ENCODE measurements around the gene SPTA1. TPM values are rescaled to one million over a fixed set of nuclear protein-coding genes. Genes with fewer than 3 reads are reported as not detected.

SPTA1 gene
- total RNA-seq, 1 experiment from 2014 or later = 0.11 TPM

DNA sequence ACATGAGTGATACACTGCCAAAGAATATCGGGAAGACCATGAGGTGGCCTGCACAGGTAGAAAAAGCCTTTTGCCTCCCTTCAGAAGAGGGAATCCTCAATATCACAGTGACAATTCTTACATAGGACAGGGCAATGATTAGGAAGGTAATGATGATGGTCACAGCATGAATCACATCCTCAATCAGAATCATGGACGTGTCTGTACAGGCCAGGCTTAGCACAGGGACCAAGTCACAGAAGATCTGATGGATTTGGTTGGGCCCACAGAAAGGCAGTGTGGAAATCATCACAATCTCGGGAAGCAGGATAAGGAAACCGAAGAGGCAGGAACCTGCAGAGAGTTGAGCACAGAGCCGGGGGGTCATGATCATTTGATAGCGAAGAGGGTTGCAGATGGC, 30.8 kb upstream of the SPTA1 start:
- ATAC-seq (no peak), DNase-seq (ENCODE audit: low spot score) (no peak)
- H3K36me3 Mint-ChIP-seq = no peaks in the 10 kb centered on the region
- H3K4me1 Mint-ChIP-seq = no peaks in the 10 kb centered on the region
- H3K27ac Mint-ChIP-seq = no peak overlapping the region
- CTCF ChIA-PET = no interaction called here
- POLR2A ChIA-PET = no interaction called here
- TF ChIP-seq, protein P1, sequence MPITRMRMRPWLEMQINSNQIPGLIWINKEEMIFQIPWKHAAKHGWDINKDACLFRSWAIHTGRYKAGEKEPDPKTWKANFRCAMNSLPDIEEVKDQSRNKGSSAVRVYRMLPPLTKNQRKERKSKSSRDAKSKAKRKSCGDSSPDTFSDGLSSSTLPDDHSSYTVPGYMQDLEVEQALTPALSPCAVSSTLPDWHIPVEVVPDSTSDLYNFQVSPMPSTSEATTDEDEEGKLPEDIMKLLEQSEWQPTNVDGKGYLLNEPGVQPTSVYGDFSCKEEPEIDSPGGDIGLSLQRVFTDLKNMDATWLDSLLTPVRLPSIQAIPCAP (CRISPR knock-in tag; IDR thresholded peaks at IDR 0.05) = no peak
- TF ChIP-seq, protein P2, sequence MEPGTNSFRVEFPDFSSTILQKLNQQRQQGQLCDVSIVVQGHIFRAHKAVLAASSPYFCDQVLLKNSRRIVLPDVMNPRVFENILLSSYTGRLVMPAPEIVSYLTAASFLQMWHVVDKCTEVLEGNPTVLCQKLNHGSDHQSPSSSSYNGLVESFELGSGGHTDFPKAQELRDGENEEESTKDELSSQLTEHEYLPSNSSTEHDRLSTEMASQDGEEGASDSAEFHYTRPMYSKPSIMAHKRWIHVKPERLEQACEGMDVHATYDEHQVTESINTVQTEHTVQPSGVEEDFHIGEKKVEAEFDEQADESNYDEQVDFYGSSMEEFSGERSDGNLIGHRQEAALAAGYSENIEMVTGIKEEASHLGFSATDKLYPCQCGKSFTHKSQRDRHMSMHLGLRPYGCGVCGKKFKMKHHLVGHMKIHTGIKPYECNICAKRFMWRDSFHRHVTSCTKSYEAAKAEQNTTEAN (CRISPR knock-in tag; IDR thresholded peaks at IDR 0.05) = no peak
- TF ChIP-seq, protein P3, sequence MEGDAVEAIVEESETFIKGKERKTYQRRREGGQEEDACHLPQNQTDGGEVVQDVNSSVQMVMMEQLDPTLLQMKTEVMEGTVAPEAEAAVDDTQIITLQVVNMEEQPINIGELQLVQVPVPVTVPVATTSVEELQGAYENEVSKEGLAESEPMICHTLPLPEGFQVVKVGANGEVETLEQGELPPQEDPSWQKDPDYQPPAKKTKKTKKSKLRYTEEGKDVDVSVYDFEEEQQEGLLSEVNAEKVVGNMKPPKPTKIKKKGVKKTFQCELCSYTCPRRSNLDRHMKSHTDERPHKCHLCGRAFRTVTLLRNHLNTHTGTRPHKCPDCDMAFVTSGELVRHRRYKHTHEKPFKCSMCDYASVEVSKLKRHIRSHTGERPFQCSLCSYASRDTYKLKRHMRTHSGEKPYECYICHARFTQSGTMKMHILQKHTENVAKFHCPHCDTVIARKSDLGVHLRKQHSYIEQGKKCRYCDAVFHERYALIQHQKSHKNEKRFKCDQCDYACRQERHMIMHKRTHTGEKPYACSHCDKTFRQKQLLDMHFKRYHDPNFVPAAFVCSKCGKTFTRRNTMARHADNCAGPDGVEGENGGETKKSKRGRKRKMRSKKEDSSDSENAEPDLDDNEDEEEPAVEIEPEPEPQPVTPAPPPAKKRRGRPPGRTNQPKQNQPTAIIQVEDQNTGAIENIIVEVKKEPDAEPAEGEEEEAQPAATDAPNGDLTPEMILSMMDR (IDR thresholded peaks at IDR 0.05) = no peak
- TF ChIP-seq JUN (CRISPR knock-in tag; IDR thresholded peaks at IDR 0.05) (no peak), ZNF121 (CRISPR knock-in tag; IDR thresholded peaks at IDR 0.05) (no peak), USF2 (CRISPR knock-in tag; IDR thresholded peaks at IDR 0.05) (no peak), FOXK1 (CRISPR knock-in tag; IDR thresholded peaks at IDR 0.05) (no peak), RELA (CRISPR knock-in tag; IDR thresholded peaks at IDR 0.05; ENCODE audit: borderline replicate concordance) (no peak), NR2C2 (CRISPR knock-in tag; IDR thresholded peaks at IDR 0.05) (no peak), FOXP4 (CRISPR knock-in tag; IDR thresholded peaks at IDR 0.05) (no peak), NFATC4 (CRISPR knock-in tag; IDR thresholded peaks at IDR 0.05) (no peak), SMAD4 (CRISPR knock-in tag; IDR thresholded peaks at IDR 0.05) (no peak), ATF6 (CRISPR knock-in tag; IDR thresholded peaks at IDR 0.05) (no peak)
- H3K27me3 Mint-ChIP-seq (ENCODE audit: low read depth) = no peaks in the 10 kb centered on the region
- H3K4me3 Mint-ChIP-seq = no peak overlapping the region
- no peaks in the 10 kb centered on the region for H3K9me3 Mint-ChIP-seq

- Mint-ChIP-seq H3K27me3 (ENCODE audit: low read depth) (no peaks in the 10 kb centered on the region), H3K9me3 (no peaks in the 10 kb centered on the region), H3K36me3 (no peaks in the 10 kb centered on the region), H3K4me3 (no peak overlapping the region), H3K27ac (no peak overlapping the region), H3K4me1 (no peaks in the 10 kb centered on the region)
- ATAC-seq (no peak), DNase-seq (ENCODE audit: low spot score) (no peak)
- CTCF ChIA-PET = no interaction called here
- POLR2A ChIA-PET = no interaction called here
- no peak for TF ChIP-seq ATF1 (CRISPR knock-in tag; IDR thresholded peaks at IDR 0.05)
- TF ChIP-seq ESRRA (CRISPR knock-in tag; IDR thresholded peaks at IDR 0.05; ENCODE audit: borderline replicate concordance) = no peak
- no peak for TF ChIP-seq EMX1 (CRISPR knock-in tag; IDR thresholded peaks at IDR 0.05)
- no peak for TF ChIP-seq ZNF512 (CRISPR knock-in tag; IDR thresholded peaks at IDR 0.05; ENCODE audit: borderline replicate concordance)
- TF ChIP-seq GTF2I (CRISPR knock-in tag; conservative IDR thresholded peaks at IDR 0.05) = no peak
- TF ChIP-seq NR2C2 (CRISPR knock-in tag; IDR thresholded peaks at IDR 0.05) = no peak
- TF ChIP-seq, protein P1 (CRISPR knock-in tag; IDR thresholded peaks at IDR 0.05) = no peak
- TF ChIP-seq OVOL2 (CRISPR knock-in tag; IDR thresholded peaks at IDR 0.05; ENCODE audit: borderline replicate concordance) = no peak
- TF ChIP-seq, protein P3 (IDR thresholded peaks at IDR 0.05) = no peak
- TF ChIP-seq, protein P4, sequence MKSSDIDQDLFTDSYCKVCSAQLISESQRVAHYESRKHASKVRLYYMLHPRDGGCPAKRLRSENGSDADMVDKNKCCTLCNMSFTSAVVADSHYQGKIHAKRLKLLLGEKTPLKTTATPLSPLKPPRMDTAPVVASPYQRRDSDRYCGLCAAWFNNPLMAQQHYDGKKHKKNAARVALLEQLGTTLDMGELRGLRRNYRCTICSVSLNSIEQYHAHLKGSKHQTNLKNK (CRISPR knock-in tag; IDR thresholded peaks at IDR 0.05) = no peak
- TF ChIP-seq GRHL2 (CRISPR knock-in tag; IDR thresholded peaks at IDR 0.05; ENCODE audit: insufficient replicate concordance, severe bottlenecking) = no peak
- no peak for TF ChIP-seq MXD4 (CRISPR knock-in tag; IDR thresholded peaks at IDR 0.05; ENCODE audit: borderline replicate concordance)
These were observed 29.8 kb upstream of the SPTA1 start for GRCh38 chr1:158716335-158716734.
